Astrocyte (in vitro differentiated cells and primary cell): ENCODE data around the gene FAIM. TPM values are rescaled to one million over a fixed set of nuclear protein-coding genes. Genes with fewer than 3 reads are reported as not detected.
A peak's percentile ranks its signal among the peaks of the same experiment; 100 is the strongest.
"Not testable (repeated sequence)": the region's sequence is repeated elsewhere in the genome, so short reads cannot be mapped to it uniquely, and the experiment has no call there.

ENCODE experiments used
- DNase-seq: peaks from one replicate; pipeline ENCODE4 v3.0.0-alpha.2; 2010; ENCODE audit warnings: low read depth
- FAIRE-seq: peaks from 2 replicates; lab custom pipeline; 2011; peaks lifted over from hg19 to GRCh38; lab: Jason Lieb, UNC
- H2AFZ ChIP-seq: 2 replicates; pipeline ENCODE4 v1.6.0; 2012; ENCODE audit warnings: low read depth, low read length, inconsistent platforms
- H3K27ac ChIP-seq: 2 replicates; pipeline ENCODE4 v1.5.1; 2011; ENCODE audit warnings: low read depth, low read length, inconsistent platforms
- H3K27me3 ChIP-seq: 2 replicates; pipeline ENCODE4 v1.6.0; 2011; ENCODE audit warnings: low read length, inconsistent platforms; ENCODE audit not compliant: insufficient read depth
- H3K36me3 ChIP-seq: 2 replicates; pipeline ENCODE4 v1.5.1; 2011; ENCODE audit warnings: low read length, inconsistent platforms; ENCODE audit not compliant: insufficient read depth
- H3K4me1 ChIP-seq: 2 replicates; pipeline ENCODE4 v1.5.1; 2011; ENCODE audit warnings: low read length, inconsistent platforms; ENCODE audit not compliant: insufficient read depth
- H3K4me2 ChIP-seq: 2 replicates; pipeline ENCODE4 v1.6.0; 2012; ENCODE audit warnings: low read length, inconsistent platforms
- H3K4me3 ChIP-seq: 2 replicates; pipeline ENCODE4 v1.5.1; 2011; ENCODE audit warnings: low read depth, mild to moderate bottlenecking, low read length, inconsistent platforms; ENCODE audit not compliant: insufficient read depth
- H3K79me2 ChIP-seq: 2 replicates; pipeline ENCODE4 v1.6.0; 2012; ENCODE audit warnings: mild to moderate bottlenecking, low read length, inconsistent platforms; ENCODE audit not compliant: insufficient read depth
- H3K9ac ChIP-seq: 2 replicates; pipeline ENCODE4 v1.6.0; 2012; ENCODE audit warnings: mild to moderate bottlenecking, low read length, inconsistent platforms
- H3K9me3 ChIP-seq: 2 replicates; pipeline ENCODE4 v1.5.1; 2012; ENCODE audit warnings: low read depth, mild to moderate bottlenecking, low read length, inconsistent platforms; ENCODE audit not compliant: insufficient read depth
- H4K20me1 ChIP-seq: 2 replicates; pipeline ENCODE4 v1.6.0; 2012; ENCODE audit warnings: low read length, inconsistent platforms; ENCODE audit not compliant: insufficient read depth
- H3K27ac Mint-ChIP-seq: one replicate; pipeline ENCODE4 v1.8.0; 2021; ENCODE audit warnings: mild to moderate bottlenecking, mixed read lengths; ENCODE audit not compliant: unreplicated experiment
- H3K27me3 Mint-ChIP-seq: one replicate; pipeline ENCODE4 v1.8.0; 2021; ENCODE audit warnings: low read depth, mixed read lengths; ENCODE audit not compliant: unreplicated experiment
- H3K36me3 Mint-ChIP-seq: one replicate; pipeline ENCODE4 v1.8.0; 2021; ENCODE audit warnings: low read depth, mixed read lengths; ENCODE audit not compliant: unreplicated experiment
- H3K4me1 Mint-ChIP-seq: one replicate; pipeline ENCODE4 v1.8.0; 2021; ENCODE audit warnings: low read depth, mixed read lengths; ENCODE audit not compliant: unreplicated experiment
- H3K4me3 Mint-ChIP-seq: one replicate; pipeline ENCODE4 v1.8.0; 2021; ENCODE audit warnings: mild to moderate bottlenecking, moderate library complexity, mixed read lengths; ENCODE audit not compliant: unreplicated experiment
- H3K9me3 Mint-ChIP-seq: one replicate; pipeline ENCODE4 v1.8.0; 2021; ENCODE audit warnings: mild to moderate bottlenecking, mixed read lengths; ENCODE audit not compliant: unreplicated experiment
- CTCF ChIP-seq: IDR thresholded peaks from 2 replicates; pipeline ENCODE4 v1.5.1; 2011; ENCODE audit warnings: low read depth, mild to moderate bottlenecking, inconsistent platforms, low read length, moderate library complexity; ENCODE audit not compliant: insufficient read depth
- EZH2 ChIP-seq: IDR thresholded peaks from 2 replicates; pipeline ENCODE4 v1.6.1; 2012; ENCODE audit warnings: mild to moderate bottlenecking, low read length, inconsistent platforms; ENCODE audit not compliant: insufficient read depth
- total RNA-seq: library from RNA; stranded (reverse); gene quantifications from 2 replicates; pipeline ENCODE4 v1.2.1, GENCODE V29; 2021

Gene FAIM
- total RNA-seq, 1 donor from 2014 or later = 8.3 TPM

GRCh38 chr3:138569090-138569489 lies 39.5 kb upstream of the FAIM start:
- no peaks in the 10 kb centered on the region for H3K9me3 ChIP-seq
- Mint-ChIP-seq H3K4me1 (no peaks in the 10 kb centered on the region), H3K27ac (no peak overlapping the region), H3K4me3 (no peak overlapping the region), H3K36me3 (peaks cover 7% of the 10 kb centered on the region), H3K27me3 (no peaks in the 10 kb centered on the region), H3K9me3 (peaks cover 14% of the 10 kb centered on the region)
- H3K4me3 ChIP-seq = no peak overlapping the region
- H3K27me3 ChIP-seq = no peaks in the 10 kb centered on the region
- H3K4me1 ChIP-seq = no peaks in the 10 kb centered on the region
- H4K20me1 ChIP-seq = no peaks in the 10 kb centered on the region
- no peak overlapping the region for H2AFZ ChIP-seq
- H3K79me2 ChIP-seq = no peaks in the 10 kb centered on the region
- DNase-seq (peak; percentile 16), FAIRE-seq (no peak)
- no peak overlapping the region for H3K27ac ChIP-seq
- TF ChIP-seq CTCF (no peak), EZH2 (no peak)
- no peak overlapping the region for H3K9ac ChIP-seq
- H3K36me3 ChIP-seq = no peaks in the 10 kb centered on the region
- H3K4me2 ChIP-seq = no peak overlapping the region

- H3K4me1 ChIP-seq, H3K36me3 Mint-ChIP-seq, H3K27ac ChIP-seq, H3K4me3 Mint-ChIP-seq, H2AFZ ChIP-seq, H3K79me2 ChIP-seq, H3K27me3 Mint-ChIP-seq, H3K36me3 ChIP-seq, H4K20me1 ChIP-seq, H3K4me2 ChIP-seq, DNase-seq, H3K4me3 ChIP-seq, H3K9ac ChIP-seq, FAIRE-seq, H3K9me3 ChIP-seq, H3K27ac Mint-ChIP-seq, H3K27me3 ChIP-seq, H3K4me1 Mint-ChIP-seq: not testable (repeated sequence)
- peaks cover 14% of the 10 kb centered on the region for H3K9me3 Mint-ChIP-seq
These were observed 38.9 kb upstream of the FAIM start for GRCh38 chr3:138569624-138570023.

- DNase-seq (no peak), FAIRE-seq (no peak)
- no peak overlapping the region for H3K4me3 ChIP-seq
- no peaks in the 10 kb centered on the region for H3K27me3 ChIP-seq
- no peak overlapping the region for H3K4me2 ChIP-seq
- no peak overlapping the region for H2AFZ ChIP-seq
- H3K36me3 ChIP-seq = no peaks in the 10 kb centered on the region
- H3K27ac ChIP-seq = no peak overlapping the region
- no peak overlapping the region for H3K9ac ChIP-seq
- peaks cover 11% of the 10 kb centered on the region for H3K9me3 Mint-ChIP-seq
- no peaks in the 10 kb centered on the region for H3K79me2 ChIP-seq
- H3K4me3 Mint-ChIP-seq = no peak overlapping the region
- H3K9me3 ChIP-seq = no peaks in the 10 kb centered on the region
- H3K4me1 ChIP-seq = no peaks in the 10 kb centered on the region
- H3K36me3 Mint-ChIP-seq = peaks cover 6% of the 10 kb centered on the region
- no peak overlapping the region for H3K27ac Mint-ChIP-seq
- no peaks in the 10 kb centered on the region for H3K4me1 Mint-ChIP-seq
- H3K27me3 Mint-ChIP-seq = no peaks in the 10 kb centered on the region
- H4K20me1 ChIP-seq = no peaks in the 10 kb centered on the region
- TF ChIP-seq EZH2 (no peak), CTCF (no peak)
These were observed 35.4 kb upstream of the FAIM start for GRCh38 chr3:138573138-138573537.
